ENCODE data around the gene PCP4L1.

DNA sequence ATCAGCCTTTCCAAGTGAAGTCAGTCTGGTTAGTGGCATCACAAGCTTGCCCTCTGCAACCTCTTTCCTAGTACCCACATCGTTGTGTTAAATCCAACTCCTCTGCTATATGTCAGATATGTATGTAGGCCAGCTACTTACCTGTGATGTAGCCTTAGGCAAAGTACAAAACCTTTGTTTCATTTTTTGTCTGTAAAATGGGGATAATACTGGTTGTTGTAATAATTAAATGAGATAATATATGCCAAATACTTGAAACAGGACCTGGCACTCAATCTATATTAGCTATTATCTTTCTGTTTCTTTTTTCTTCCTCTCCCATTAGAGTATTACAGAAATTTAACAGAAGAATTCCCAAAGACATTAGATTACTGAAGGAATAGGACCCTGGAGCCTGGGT is 1.2 kb downstream of the PCP4L1 start:
- TF ChIP-seq EZH2phosphoT487 (IDR thresholded peaks at IDR 0.05; ENCODE audit: insufficient read depth, low read depth): no peak
- TF ChIP-seq EZH2 (IDR thresholded peaks at IDR 0.05; ENCODE audit: insufficient read depth, poor library complexity, severe bottlenecking): no peak

Data from GM23248 (cell line).